Measurements from ENCODE around the gene VDAC1.

- TF ChIP-seq CTCF (IDR thresholded peaks at IDR 0.05) (no peak), POLR2AphosphoS5 (IDR thresholded peaks at IDR 0.05) (no peak)
These were observed 14.4 kb downstream of the VDAC1 start for GRCh38 chr5:133990396-133990795.
